ENCODE data around the gene CASQ2. TPM values are rescaled to one million over a fixed set of nuclear protein-coding genes. Genes with fewer than 3 reads are reported as not detected.
"Not testable (repeated sequence)": the region's sequence is repeated elsewhere in the genome, so short reads cannot be mapped to it uniquely, and the experiment has no call there.

CASQ2 gene
- total RNA-seq, 1 donor from 2014 or later: not detected

DNA sequence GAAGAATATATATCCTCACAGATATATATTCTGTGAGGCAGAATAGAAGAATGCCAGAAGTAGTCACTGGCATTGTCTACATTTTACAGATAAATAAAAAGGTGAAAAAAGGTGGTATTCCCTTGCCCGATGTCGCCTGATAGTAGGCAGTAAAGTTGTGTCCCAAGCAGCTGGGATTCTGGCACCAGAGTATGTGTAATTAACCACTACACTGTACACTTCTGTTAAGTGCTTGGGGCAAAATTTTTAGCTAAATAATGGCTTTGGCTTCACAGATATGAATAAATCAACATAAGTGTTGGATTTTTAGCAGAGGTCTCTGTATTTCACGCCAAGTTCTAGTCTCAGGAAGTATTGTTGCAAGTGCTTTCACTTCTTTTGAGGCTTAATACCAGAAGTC lies 13.3 kb upstream of the CASQ2 start:
- no peak for DNase-seq (ENCODE audit: extremely low spot score, unreplicated experiment)
- Mint-ChIP-seq H3K4me3 (no peak overlapping the region), H3K9me3 (no peaks in the 10 kb centered on the region), H3K36me3 (no peaks in the 10 kb centered on the region), H3K27me3 (no peaks in the 10 kb centered on the region), H3K27ac (no peak overlapping the region), H3K4me1 (ENCODE audit: unreplicated experiment) (no peaks in the 10 kb centered on the region)
- TF ChIP-seq, protein P1, sequence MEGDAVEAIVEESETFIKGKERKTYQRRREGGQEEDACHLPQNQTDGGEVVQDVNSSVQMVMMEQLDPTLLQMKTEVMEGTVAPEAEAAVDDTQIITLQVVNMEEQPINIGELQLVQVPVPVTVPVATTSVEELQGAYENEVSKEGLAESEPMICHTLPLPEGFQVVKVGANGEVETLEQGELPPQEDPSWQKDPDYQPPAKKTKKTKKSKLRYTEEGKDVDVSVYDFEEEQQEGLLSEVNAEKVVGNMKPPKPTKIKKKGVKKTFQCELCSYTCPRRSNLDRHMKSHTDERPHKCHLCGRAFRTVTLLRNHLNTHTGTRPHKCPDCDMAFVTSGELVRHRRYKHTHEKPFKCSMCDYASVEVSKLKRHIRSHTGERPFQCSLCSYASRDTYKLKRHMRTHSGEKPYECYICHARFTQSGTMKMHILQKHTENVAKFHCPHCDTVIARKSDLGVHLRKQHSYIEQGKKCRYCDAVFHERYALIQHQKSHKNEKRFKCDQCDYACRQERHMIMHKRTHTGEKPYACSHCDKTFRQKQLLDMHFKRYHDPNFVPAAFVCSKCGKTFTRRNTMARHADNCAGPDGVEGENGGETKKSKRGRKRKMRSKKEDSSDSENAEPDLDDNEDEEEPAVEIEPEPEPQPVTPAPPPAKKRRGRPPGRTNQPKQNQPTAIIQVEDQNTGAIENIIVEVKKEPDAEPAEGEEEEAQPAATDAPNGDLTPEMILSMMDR (conservative IDR thresholded peaks at IDR 0.05): no peak

DNA sequence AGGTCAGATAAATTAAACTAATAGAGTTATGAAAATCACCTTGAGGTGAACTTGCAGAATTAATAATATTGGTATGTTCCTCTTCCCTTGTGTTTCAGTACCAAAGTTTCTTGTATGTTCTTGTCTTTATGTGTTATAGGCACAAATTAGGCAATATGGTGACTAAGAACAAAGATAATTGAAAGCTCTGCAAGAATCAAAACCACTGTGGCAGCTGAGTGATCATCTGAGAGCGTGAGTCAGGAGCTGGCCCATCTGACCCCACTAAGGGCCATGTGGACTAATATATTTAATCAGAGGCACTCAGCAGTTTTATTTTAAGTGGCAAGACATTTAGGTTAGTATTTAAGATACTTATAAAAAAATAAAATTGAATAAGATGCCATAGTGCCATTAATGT lies 12.8 kb upstream of the CASQ2 start:
- H3K27ac Mint-ChIP-seq: no peak overlapping the region
- H3K36me3 Mint-ChIP-seq: no peaks in the 10 kb centered on the region
- H3K27me3 Mint-ChIP-seq: no peaks in the 10 kb centered on the region
- H3K4me3 Mint-ChIP-seq: no peak overlapping the region
- H3K4me1 Mint-ChIP-seq (ENCODE audit: unreplicated experiment): no peaks in the 10 kb centered on the region
- TF ChIP-seq, protein P1 (conservative IDR thresholded peaks at IDR 0.05): no peak
- no peaks in the 10 kb centered on the region for H3K9me3 Mint-ChIP-seq
- DNase-seq (ENCODE audit: extremely low spot score, unreplicated experiment): no peak

DNA sequence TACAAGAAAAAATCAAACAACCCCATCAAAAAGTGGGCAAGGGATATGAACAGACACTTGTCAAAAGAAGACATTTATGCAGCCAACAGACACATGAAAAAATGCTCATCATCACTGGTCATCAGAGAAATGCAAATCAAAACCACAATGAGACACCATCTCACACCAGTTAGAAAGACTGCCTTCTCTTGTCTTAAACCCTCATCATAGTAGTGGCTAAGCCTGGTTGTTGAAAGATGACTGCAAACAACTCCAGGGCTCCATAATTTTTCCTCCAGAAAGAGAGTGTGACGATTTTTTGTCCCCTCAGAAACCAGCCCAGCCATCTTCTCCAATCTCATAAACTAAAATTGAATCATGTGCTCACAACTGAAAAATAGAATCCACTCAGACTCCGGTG lies 12.1 kb upstream of the CASQ2 start:
- H3K36me3 Mint-ChIP-seq; H3K9me3 Mint-ChIP-seq; DNase-seq (ENCODE audit: extremely low spot score, unreplicated experiment); H3K27me3 Mint-ChIP-seq; H3K4me1 Mint-ChIP-seq (ENCODE audit: unreplicated experiment); H3K27ac Mint-ChIP-seq; H3K4me3 Mint-ChIP-seq: not testable (repeated sequence)

DNA sequence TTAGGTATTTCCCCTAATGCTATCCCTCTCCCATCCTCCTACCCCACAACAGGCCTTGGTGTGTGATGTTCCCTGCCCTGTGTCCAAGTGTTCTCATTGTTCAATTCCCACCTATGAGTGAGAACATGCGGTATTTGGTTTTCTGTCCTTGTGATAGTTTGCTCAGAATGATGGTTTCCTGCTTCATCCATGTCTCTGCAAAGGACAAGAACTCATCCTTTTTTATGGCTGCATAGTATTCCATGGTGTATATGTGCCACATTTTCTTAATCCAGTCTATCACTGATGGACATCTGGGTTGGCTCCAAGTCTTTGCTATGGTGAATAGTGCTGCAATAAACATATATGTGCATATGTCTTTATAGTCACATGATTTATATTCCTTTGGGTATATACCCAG lies 10.6 kb upstream of the CASQ2 start:
- not testable (repeated sequence) for H3K27me3 Mint-ChIP-seq

DNA sequence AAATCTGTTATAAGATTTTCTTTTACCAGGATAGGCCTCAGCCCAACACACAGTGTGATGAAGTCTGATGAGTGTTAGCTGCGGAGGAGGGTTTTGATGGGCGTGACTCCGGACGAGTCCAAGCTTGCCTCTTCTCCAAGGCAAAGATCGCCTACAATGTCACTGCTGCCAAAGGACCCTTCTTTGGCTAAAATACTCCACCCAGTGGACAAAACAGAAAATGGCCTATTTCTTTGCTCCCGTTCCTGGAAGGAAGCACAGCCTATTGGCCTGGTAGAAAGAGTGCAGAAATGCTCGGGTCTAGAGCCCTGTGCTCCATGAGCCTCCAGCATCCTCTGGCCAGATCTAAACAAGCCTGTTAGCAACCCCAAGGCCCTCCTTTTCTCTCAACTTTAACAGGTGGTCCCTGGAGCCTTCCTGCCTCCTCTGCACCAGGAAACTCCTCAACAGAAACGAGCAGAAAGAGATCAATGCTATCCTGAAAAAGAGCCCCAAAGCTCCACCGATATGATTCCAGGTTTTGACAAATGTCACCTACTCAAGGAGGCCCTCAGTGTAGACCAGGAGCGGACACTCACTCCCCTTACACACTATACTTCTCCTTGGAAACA lies 3.4 kb upstream of the CASQ2 start:
- Mint-ChIP-seq H3K4me1 (ENCODE audit: unreplicated experiment) (peaks cover 11% of the 10 kb centered on the region), H3K36me3 (no peaks in the 10 kb centered on the region), H3K27me3 (peaks cover 3% of the 10 kb centered on the region), H3K27ac (peak overlapping the region; percentile 79), H3K4me3 (peak overlapping the region; percentile 22), H3K9me3 (no peaks in the 10 kb centered on the region)
- no peak for DNase-seq (ENCODE audit: extremely low spot score, unreplicated experiment)
- TF ChIP-seq, protein P1 (conservative IDR thresholded peaks at IDR 0.05): peak; percentile 84

More for the DNA sequence above, 10.6 kb upstream of the CASQ2 start:
- H3K4me3 Mint-ChIP-seq; H3K9me3 Mint-ChIP-seq; H3K27ac Mint-ChIP-seq; DNase-seq (ENCODE audit: extremely low spot score, unreplicated experiment); H3K36me3 Mint-ChIP-seq; H3K4me1 Mint-ChIP-seq (ENCODE audit: unreplicated experiment): not testable (repeated sequence)

DNA sequence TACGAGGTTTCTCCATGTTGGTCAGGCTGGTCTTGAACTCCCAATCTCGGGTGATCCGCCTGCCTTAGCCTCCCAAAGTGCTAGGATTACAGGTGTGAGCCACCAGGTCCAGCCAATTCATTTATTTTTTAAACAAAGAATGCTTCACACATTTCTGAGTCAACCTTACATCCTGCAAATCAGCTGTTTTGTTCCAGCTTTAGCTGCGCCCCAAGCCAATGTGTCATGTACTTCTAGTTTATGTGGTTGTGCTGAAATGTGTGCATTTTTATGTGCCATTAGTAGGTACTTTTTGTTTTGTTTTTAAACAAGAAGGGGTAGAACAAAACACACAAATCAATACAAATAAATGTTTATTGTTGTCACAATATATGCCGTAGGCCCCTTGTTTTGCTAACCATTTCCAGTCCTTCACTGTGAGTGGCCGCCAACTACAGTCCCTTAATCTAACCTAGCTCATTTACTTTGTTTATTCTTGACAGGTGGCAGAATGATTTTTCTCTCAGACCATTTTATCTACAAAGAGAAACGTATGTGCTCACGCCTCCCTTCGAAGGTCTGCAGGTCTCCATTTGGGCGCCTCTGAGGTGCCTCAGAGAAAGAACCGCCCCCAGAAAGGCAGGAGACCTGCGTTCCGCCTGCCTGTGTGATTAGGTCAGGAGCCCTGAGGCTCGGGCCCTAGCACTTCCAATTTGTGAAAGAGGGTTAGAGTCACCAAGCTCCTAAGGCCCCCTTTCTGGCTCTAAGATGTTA lies 2.8 kb upstream of the CASQ2 start:
- peak overlapping the region; percentile 79 for H3K27ac Mint-ChIP-seq
- DNase-seq (ENCODE audit: extremely low spot score, unreplicated experiment): no peak
- no peaks in the 10 kb centered on the region for H3K36me3 Mint-ChIP-seq
- H3K4me3 Mint-ChIP-seq: peak overlapping the region; percentile 22
- TF ChIP-seq, protein P1 (conservative IDR thresholded peaks at IDR 0.05): no peak
- peaks cover 11% of the 10 kb centered on the region for H3K4me1 Mint-ChIP-seq (ENCODE audit: unreplicated experiment)
- H3K9me3 Mint-ChIP-seq: no peaks in the 10 kb centered on the region
- peaks cover 3% of the 10 kb centered on the region for H3K27me3 Mint-ChIP-seq

Measured in type B pancreatic cell (in vitro differentiated cells).